Psoas muscle (tissue), 8 donors: Measurements from ENCODE around the gene ABCC1. TPM values are rescaled to one million over a fixed set of nuclear protein-coding genes. Genes with fewer than 3 reads are reported as not detected.
"Not testable (repeated sequence)": the region's sequence is repeated elsewhere in the genome, so short reads cannot be mapped to it uniquely, and the experiment has no call there.

ENCODE experiments used
- ATAC-seq, 4 donors: fragments of 200-7000 bp; cut with Tn5 transposase; one replicate each; pipeline ENCODE4 v1.9.1; 2020; ENCODE audit warnings: moderate library complexity in 3 of 4, mild to moderate bottlenecking in 2 of 4
- DNase-seq, 2 donors: peaks; one replicate each; pipeline ENCODE4 v3.0.0-alpha.2; 2020
- H3K27ac ChIP-seq: fragments of 200-600 bp; one replicate; pipeline ENCODE4 v1.8.0; 2022
- H3K27me3 ChIP-seq, 3 donors: fragments of 200-600 bp in 1 of 3; one replicate each; pipeline versions ENCODE4 v1.6.1 to v1.8.0; 2013 to 2022; ENCODE audit warnings: low read length in 2 of 3, mild to moderate bottlenecking in 2 of 3, moderate library complexity in 1 of 3; ENCODE audit not compliant: insufficient read depth in 3 of 3
- H3K36me3 ChIP-seq, 2 donors: fragments of 200-600 bp in 1 of 2; one replicate each; pipeline versions ENCODE4 v1.6.1 to v1.8.0; 2013 to 2022; ENCODE audit warnings: low read depth in 1 of 2, mild to moderate bottlenecking in 1 of 2, moderate library complexity in 1 of 2; ENCODE audit not compliant: insufficient read depth in 1 of 2
- H3K4me1 ChIP-seq: fragments of 200-600 bp; one replicate; pipeline ENCODE4 v1.8.0; 2022
- H3K4me3 ChIP-seq: fragments of 200-600 bp; one replicate; pipeline ENCODE4 v1.8.0; 2022; ENCODE audit warnings: mild to moderate bottlenecking
- H3K9me3 ChIP-seq: fragments of 200-600 bp; one replicate; pipeline ENCODE4 v1.8.0; 2022
- CTCF ChIP-seq: fragments of 200-600 bp; IDR thresholded peaks from one replicate; pipeline ENCODE4 v1.8.0; 2022; ENCODE audit warnings: antibody characterized with exemption
- WGBS, 3 donors: extraction: QIAGEN DNeasy Blood & Tissue Kit; methylation state at CpG; one replicate each; pipeline versions ENCODE4 v1.1.6 to v1.1.7; 2013; 5-methylcytosine and 5-hydroxymethylcytosine counted together
- intact Hi-C, 2 donors: fragments of 100-400 bp; cut with DNase I; formaldehyde crosslinking; loops; one replicate each; pipeline versions ENCODE4 v1.11.0 to v1.14.2; 2022
- polyA plus RNA-seq, 3 donors: library from polyadenylated mRNA; stranded (reverse); fragments of 200-250 nt; gene quantifications; one replicate each; pipeline ENCODE4 v1.2.3, GENCODE V29; 2013
- total RNA-seq, 4 donors: library from RNA; stranded (reverse); fragmentation: NEBNext Ultra II Directional in 2 of 4; extraction: Animal tissue kit (Norgen Biotek cat#: 25700) in 2 of 4; gene quantifications; one replicate each; pipeline versions ENCODE4 v1.2.1 to v1.2.4, GENCODE V29; 2021 to 2023
- donor health status: healthy with polysubstance abuse.
- donor health status: DM: no; HTN: no; CAD: no; lungs with moderate emphysema.
- donor health status: Bipolar disorder and iron deficiency.
- donor health status: healthy.
- donor health status: DM: yes; HTN: yes; CAD: no.
- donor health status: DM: no; HTN: no; CAD: no.
- donor health status: DM: no; HTN: no; CAD: no.
- donor health status: DM: yes; HTN: yes; CAD: no.

Gene ABCC1
- total and polyA plus RNA-seq, 7 donors = 7.4 to 36.5 (median 20.5) TPM

- H3K27me3 ChIP-seq = no peaks in the 10 kb centered on the region
- ATAC-seq = no peak
- no peak for DNase-seq
- peaks cover 7% of the 10 kb centered on the region for H3K4me1 ChIP-seq
- TF ChIP-seq CTCF = no peak
- 94 to 96% (median 95%) methylated on average over 4 of the region's 4 CpGs for WGBS, 3 donors
- intact Hi-C loops = no loop called here
- H3K36me3 ChIP-seq = peaks cover 0 to 50% of the 10 kb centered on the region in 2 donors
- no peaks in the 10 kb centered on the region for H3K9me3 ChIP-seq
- no peak overlapping the region for H3K27ac ChIP-seq
- H3K4me3 ChIP-seq = no peak overlapping the region
These were observed 149.9 kb downstream of the ABCC1 start for GRCh38 chr16:16099320-16099719.

- Histone ChIP-seq H3K9me3 (no peaks in the 10 kb centered on the region), H3K4me3 (no peak overlapping the region), H3K36me3 (peaks cover 0 to 55% of the 10 kb centered on the region in 2 donors), H3K4me1 (peaks cover 7% of the 10 kb centered on the region), H3K27ac (no peak overlapping the region), H3K27me3 (no peaks in the 10 kb centered on the region)
- no peak for ATAC-seq
- no peak for DNase-seq
- no peak for TF ChIP-seq CTCF
- intact Hi-C loops = no loop called here
- WGBS, 3 donors = 70 to 74% (median 71%) methylated on average over 8 of the region's 8 CpGs
These were observed 151.2 kb downstream of the ABCC1 start for GRCh38 chr16:16100631-16101030.

- H3K4me3 ChIP-seq = no peak overlapping the region
These were observed 152.2 kb downstream of the ABCC1 start for GRCh38 chr16:16101585-16101984.

GRCh38 chr16:16102738-16103137 is 153.3 kb downstream of the ABCC1 start:
- no peak overlapping the region for H3K4me3 ChIP-seq
- WGBS, 3 donors = 45 to 74% (median 58%) methylated on average over 4 of the region's 4 CpGs
- no peak overlapping the region for H3K27ac ChIP-seq
- peaks cover 0 to 68% of the 10 kb centered on the region in 2 donors for H3K36me3 ChIP-seq
- no peaks in the 10 kb centered on the region for H3K27me3 ChIP-seq
- ATAC-seq (peak in 2 of 4 donors; percentile 35 to 50), DNase-seq (no peak)
- H3K9me3 ChIP-seq = no peaks in the 10 kb centered on the region
- no peak for TF ChIP-seq CTCF
- intact Hi-C loops = no loop called here
- peaks cover 4% of the 10 kb centered on the region for H3K4me1 ChIP-seq

More at GRCh38 chr16:16101585-16101984, 152.2 kb downstream of the ABCC1 start:
- Histone ChIP-seq H3K27ac (no peak overlapping the region), H3K9me3 (no peaks in the 10 kb centered on the region), H3K27me3 (no peaks in the 10 kb centered on the region), H3K4me1 (peaks cover 7% of the 10 kb centered on the region), H3K36me3 (peaks cover 0 to 63% of the 10 kb centered on the region in 2 donors)
- TF ChIP-seq CTCF = no peak
- 52 to 59% (median 58%) methylated on average over 5 of the region's 5 CpGs for WGBS, 3 donors
- intact Hi-C loops = no loop called here
- DNase-seq = no peak
- no peak for ATAC-seq

- H3K27me3 ChIP-seq, ATAC-seq, H3K4me3 ChIP-seq, intact Hi-C loops, H3K9me3 ChIP-seq, H3K4me1 ChIP-seq, DNase-seq, H3K27ac ChIP-seq: not testable (repeated sequence)
- H3K36me3 ChIP-seq = peaks cover 0 to 73% of the 10 kb centered on the region in 2 donors
- 86 to 94% (median 91%) methylated on average over 15 to 16 of the region's 16 CpGs for WGBS, 3 donors
These were observed 154.9 kb downstream of the ABCC1 start for GRCh38 chr16:16104132-16104803.

- H3K27me3 ChIP-seq, H3K4me1 ChIP-seq, H3K27ac ChIP-seq, intact Hi-C loops, H3K4me3 ChIP-seq, ATAC-seq, H3K9me3 ChIP-seq, DNase-seq: not testable (repeated sequence)
- peaks cover 0 to 78% of the 10 kb centered on the region in 2 donors for H3K36me3 ChIP-seq
- 90 to 95% (median 93%) methylated on average over 19 to 21 of the region's 21 CpGs for WGBS, 3 donors
These were observed 155.4 kb downstream of the ABCC1 start for GRCh38 chr16:16104804-16105141.
